ENCODE measurements around the gene IRAK1BP1.

- TF ChIP-seq CTCF (conservative IDR thresholded peaks at IDR 0.05): no peak
- no peak for TF ChIP-seq EZH2 (IDR thresholded peaks at IDR 0.05; ENCODE audit: low read depth)
These were observed 24.4 kb upstream of the IRAK1BP1 start for GRCh38 chr6:78842953-78843352.

Data from PC-9 (cell line).